ENCODE measurements around the gene NCAPG2. TPM values are rescaled to one million over a fixed set of nuclear protein-coding genes. Genes with fewer than 3 reads are reported as not detected.
A peak's percentile ranks its signal among the peaks of the same experiment; 100 is the strongest.

The NCAPG2 gene
- polyA plus RNA-seq, 1 donor: 34.2 TPM

DNA sequence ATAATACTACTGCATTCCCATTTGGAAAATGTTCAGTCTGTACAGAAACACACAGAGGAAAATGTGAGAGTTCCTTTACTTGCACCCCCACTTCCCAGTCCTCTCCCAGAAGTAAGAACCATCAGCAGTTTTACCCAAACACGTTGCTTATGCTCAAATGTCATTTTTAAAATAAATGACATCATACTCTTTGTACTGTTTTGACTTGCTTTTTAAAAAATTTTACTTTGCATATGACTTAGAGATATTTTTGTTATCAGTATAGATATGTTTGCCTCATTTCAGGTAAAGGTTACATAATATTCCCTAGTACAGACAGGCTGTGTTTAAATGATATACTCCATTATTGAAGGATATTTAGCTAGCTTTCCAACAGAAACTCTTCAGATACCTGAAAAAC, 103.5 kb downstream of the NCAPG2 start:
- no peak for DNase-seq

DNA sequence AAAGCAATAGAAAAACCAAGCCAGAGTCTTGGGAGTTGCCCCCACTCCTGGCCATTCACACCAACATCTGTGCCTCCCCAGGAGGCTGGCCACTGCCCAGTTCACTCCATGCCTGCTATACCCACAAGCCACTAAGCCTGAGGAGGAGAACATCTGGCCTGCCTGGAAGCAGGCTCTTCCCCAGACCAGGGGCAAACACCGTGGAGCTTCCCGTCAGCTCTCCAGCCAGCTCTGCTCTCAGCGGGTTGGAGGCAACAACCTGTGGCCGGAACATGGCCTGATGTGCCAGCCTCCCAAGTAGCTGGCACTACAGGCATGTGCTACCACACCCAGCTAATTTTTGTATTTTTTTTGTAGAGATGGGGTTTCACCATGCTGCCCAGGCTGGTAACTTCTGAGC, 107.9 kb downstream of the NCAPG2 start:
- DNase-seq: no peak

GRCh38 chr7:158596309-158596708, 108.3 kb downstream of the NCAPG2 start:
- DNase-seq: no peak

- DNase-seq: no peak
These were observed 109.5 kb downstream of the NCAPG2 start for GRCh38 chr7:158595068-158595467.

- DNase-seq: no peak
These were observed 112.1 kb downstream of the NCAPG2 start for GRCh38 chr7:158592541-158592940.

GRCh38 chr7:158591944-158592343, 112.7 kb downstream of the NCAPG2 start:
- no peak for DNase-seq

- no peak for DNase-seq
These were observed 114.4 kb downstream of the NCAPG2 start for GRCh38 chr7:158590181-158590530.

GRCh38 chr7:158589653-158590052, 115.0 kb downstream of the NCAPG2 start:
- no peak for DNase-seq

- no peak for DNase-seq
These were observed 115.6 kb downstream of the NCAPG2 start for GRCh38 chr7:158588878-158589442.

GRCh38 chr7:158588085-158588877, 116.3 kb downstream of the NCAPG2 start:
- DNase-seq: no peak

DNA sequence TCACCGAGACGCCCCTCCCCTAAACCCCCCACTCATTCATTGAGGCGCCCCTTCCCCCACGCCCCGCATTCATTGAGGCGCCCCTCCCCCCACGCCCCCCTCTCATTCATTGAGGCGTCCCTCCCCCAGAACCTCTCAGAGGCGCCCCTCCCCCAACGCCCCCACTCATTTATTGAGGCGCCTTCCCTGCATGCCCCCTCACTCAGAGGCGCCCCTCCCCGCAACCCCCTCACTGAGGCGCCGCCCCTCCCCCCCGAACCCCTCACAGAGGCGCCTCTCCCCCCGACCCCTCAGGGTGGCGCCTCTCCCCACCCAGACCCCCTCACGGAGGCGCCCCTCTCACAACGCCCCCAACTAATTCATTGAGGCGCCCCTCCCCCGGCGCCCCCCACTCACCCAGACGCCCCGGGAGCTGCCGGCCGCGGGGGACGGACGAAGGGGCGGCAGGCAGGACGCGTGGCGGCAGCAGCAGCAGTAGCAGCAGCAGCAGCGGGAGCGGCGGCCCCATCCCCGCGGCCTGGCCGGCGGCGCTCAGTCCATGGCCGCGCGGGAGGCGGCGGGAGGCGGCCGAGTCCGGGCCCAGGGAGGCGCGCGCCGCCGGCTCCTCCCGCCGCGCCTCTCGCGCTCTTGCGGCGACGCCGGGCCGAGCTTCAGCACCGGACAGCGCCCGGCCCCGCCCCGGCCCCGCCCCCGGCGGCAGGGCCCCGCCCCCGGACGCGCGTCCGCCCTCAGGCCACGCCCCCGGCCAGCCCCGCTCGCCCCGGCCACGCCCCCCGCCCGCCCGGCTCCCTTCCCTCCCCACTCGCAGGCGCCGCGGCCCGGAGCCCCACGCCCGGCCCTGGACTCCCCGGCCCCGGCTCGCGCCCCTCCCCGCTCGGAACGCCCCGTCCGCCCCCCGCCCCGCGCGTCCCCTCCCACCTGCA, 117.2 kb downstream of the NCAPG2 start, which contains the start of gene PTPRN2:
TSS of gene PTPRN2 (minus strand) at position 662 of the 923 bp plus-strand sequence.
- peak; percentile 54 for DNase-seq

- no peak for DNase-seq
These were observed 118.0 kb downstream of the NCAPG2 start for GRCh38 chr7:158586499-158587161.

- no peak for DNase-seq
These were observed 118.7 kb downstream of the NCAPG2 start for GRCh38 chr7:158585721-158586498.

DNA sequence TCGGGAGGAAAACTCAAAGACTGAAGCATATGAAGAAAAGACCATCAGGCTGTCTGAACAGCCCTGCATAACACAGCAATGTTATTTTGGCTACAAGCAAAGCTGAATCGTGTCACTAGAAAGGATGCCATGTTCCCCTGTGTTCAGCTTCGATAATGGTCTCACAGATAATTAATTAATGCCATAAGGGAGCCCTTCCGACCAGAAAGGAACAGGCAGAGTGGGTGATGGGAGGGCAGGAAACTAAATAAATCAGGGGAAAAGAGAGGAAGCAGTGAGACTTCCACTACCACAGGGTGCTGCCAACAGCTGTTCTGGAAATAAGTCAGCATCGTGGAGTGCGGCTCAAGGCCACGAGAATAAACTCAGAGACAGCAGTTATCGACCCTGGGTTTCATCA, 120.2 kb downstream of the NCAPG2 start:
- no peak for DNase-seq

DNA sequence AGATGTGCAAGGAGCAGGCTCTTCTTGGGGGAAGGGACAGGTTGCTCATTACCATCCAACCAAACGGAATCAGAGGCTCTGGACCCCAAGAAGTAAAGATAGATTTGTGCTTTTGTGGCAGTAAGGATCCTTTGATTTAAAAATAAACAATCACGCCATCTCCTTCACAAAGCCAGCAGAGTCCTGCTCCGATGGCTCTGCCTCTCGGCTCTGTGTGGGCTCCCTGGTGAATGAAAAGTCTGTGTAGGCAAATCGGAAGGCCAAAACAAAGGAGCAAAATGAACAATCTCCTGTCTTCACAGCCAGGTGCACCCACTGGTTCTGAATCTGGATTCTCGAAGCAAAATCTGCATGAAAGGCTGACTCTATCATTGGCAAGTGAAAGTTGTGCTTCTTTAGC, 120.8 kb downstream of the NCAPG2 start:
- DNase-seq: no peak

DNA sequence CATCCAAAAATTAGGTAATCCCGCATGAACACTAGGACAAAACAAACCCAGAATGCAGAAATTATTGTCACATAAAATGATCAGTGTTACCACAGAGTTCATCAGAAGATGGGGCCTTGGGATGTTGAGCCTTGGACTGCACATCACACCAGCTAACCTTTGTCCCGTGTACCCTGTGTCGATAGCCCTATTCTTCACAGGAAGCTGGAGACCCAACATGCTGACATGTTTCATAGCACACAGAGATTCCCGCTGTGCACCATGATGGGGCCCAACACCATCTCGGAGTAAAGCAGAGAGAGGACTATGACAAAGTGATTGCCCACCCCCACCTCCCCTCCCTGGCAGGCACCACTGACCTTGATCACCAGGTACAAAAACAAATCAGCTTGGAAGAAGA, 121.5 kb downstream of the NCAPG2 start:
- DNase-seq: no peak

DNA sequence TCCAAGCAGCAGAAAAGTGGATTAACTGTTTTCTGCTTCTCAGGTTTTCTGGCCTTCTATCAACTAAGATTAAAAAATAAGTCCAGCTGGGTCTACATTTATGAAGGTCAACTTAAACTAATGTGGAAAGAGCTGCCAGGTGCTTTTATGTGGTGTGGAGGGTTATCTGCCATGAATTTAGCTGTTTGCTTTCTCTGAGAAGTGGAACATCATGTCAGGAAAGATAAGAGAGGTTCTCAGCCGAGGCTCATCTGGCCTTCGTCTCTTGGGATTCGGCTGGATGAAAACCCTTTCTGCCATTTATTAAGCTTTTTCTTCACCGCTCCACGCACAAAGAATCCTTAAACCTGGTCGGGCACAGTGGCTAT, 122.5 kb downstream of the NCAPG2 start:
- no peak for DNase-seq

DNA sequence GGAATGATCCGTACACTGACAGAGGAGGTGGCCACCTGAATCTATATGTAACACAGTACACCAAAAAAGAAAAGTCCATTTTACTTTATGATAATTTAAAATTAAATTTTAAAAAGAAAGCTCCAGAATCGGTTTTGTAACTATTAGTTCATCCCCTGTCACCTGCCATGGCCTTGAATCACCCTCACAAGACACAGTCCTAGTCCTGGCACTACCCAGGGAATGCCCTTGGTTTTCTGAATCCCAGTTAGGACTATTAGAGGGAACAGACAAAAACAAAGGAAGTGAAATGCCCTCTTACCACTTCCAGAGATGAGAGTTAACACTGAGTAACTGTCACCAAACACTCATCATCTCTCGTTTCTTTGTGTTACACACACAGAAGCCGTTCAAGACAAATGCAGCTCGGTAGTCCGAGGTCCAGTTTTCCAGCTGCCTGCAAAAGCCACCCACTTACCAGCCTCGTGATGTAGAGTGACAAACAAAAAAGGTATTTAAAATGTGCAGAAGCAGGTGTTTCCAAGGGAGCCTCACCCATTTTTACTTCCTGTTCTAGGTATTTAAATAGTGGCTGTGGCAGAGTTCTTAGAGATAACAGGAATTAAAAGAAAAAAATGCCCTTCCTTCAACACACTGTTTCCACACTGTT, 123.0 kb downstream of the NCAPG2 start:
- no peak for DNase-seq
